GM21825 (cell line): Measurements from ENCODE around the gene MFNG.

Experiments used
- ATAC-seq: cut with Tn5 transposase; IDR thresholded peaks from one replicate; pipeline ENCODE4 v1.9.1; 2021; ENCODE audit warnings: mild to moderate bottlenecking, moderate library complexity; ENCODE audit not compliant: unreplicated experiment

MFNG gene

GRCh38 chr22:37497062-37497599 is 10.9 kb upstream of the MFNG start:
- ATAC-seq = no peak

DNA sequence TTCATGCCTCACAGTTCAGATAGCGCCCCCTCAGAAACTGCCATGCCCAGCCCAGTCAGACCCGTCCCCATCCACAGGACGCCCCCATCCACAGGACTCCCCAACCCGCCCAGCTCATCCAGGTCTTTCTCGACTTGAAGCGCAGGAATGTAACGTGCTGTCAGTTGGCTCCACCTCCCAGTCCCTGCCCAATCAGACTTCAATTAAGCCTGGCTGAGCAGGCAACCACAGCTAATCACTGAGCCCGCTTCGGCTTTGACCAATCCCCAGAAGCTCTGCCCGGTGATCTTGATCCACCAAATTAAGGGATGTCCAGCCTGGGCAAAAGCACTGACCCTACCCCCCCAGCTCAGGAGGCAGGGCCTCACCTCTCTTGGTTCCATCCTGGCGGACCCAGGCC is 10.5 kb upstream of the MFNG start:
- no peak for ATAC-seq

GRCh38 chr22:37493979-37494378 is 7.8 kb upstream of the MFNG start:
- no peak for ATAC-seq

- no peak for ATAC-seq
Observed at GRCh38 chr22:37492428-37493344, 6.5 kb upstream of the MFNG start.

DNA sequence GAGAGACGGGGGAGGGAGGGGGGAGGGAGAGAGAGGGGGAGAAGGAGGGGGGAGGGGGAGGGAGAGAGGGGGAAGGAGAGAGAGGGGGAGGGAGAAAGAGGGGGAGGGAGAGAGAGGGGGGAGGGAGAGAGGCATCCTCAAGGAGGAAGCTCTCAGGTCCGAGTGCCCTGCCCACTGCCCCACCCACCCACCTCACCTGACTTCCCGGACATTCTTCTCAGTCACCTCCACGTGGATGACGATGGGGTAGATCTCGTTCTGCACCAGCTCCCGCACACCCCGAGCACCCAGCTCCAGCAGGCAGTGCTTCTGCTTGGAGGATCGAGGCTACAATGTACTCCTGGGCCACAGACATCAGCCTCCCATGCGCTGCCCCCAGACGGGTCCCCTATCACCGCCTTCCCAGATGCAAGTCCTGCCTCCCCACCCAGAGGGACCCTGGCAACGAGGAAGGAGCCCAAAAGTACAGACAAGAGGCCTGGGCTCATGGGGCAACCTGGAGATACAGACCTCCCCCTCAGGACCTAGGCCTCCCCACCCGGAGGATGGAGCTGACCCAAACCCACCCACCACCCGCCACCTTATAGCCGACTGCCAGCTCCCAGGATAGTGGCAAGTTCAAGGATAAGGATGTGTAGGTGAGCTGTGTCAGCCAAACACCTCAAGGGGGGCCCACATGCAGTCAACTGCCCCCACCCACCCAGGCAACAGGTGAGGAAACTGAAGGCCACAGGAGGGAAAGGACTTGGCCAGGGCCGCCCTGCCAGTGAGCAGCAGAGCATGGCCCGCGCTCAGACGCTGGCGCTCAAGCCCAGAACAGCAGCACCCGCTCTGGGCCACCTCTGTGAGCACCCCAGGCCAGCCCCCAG is 5.6 kb upstream of the MFNG start:
- no peak for ATAC-seq

- no peak for ATAC-seq
Observed at GRCh38 chr22:37491106-37491505, 4.9 kb upstream of the MFNG start.

DNA sequence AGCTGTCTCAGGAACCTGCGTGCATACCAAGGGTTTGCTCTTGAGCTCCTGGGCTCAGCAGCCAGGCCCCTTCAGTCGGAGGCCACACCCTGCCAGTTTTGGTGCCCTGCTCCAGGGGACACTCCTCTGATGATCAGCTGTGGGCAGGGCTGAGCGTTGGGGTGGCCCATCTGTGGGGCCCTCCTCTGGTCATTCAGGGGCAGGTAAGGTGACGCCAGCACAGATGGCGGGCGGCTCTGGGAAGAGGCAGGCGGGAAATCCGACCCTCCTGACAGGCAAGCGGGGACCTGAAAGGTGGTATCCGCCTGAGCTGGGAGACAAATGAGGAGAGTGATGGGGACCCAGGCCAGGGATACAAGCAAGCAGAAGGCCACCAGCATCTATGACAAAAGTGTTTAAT is 3.8 kb upstream of the MFNG start:
- no peak for ATAC-seq

- ATAC-seq = no peak
Observed at GRCh38 chr22:37488337-37489135, 2.4 kb upstream of the MFNG start.

GRCh38 chr22:37487571-37487970 is 1.4 kb upstream of the MFNG start:
- no peak for ATAC-seq

DNA sequence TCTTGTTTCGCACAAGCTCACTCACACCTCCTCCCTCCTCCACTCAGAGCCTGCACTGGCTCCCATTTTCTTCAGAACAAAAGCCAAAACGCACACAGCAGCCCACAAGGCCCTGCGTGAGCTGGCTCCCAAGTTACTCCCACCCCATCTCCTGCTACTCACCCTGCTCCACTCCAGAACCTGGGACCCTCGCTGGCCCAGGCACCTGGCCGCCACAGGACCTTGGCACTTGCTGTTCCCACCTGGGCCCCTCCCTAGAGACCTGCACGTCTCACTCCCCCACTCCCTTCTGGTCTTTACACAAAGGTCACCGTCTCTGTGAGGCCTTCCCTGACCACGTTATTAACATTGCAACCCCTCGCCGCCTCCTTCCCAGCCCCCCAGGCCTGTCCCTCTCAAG is 945 bp upstream of the MFNG start:
- no peak for ATAC-seq

- ATAC-seq = peak; percentile 2
Observed at GRCh38 chr22:37485395-37486223, 575 bp downstream of the MFNG start.

DNA sequence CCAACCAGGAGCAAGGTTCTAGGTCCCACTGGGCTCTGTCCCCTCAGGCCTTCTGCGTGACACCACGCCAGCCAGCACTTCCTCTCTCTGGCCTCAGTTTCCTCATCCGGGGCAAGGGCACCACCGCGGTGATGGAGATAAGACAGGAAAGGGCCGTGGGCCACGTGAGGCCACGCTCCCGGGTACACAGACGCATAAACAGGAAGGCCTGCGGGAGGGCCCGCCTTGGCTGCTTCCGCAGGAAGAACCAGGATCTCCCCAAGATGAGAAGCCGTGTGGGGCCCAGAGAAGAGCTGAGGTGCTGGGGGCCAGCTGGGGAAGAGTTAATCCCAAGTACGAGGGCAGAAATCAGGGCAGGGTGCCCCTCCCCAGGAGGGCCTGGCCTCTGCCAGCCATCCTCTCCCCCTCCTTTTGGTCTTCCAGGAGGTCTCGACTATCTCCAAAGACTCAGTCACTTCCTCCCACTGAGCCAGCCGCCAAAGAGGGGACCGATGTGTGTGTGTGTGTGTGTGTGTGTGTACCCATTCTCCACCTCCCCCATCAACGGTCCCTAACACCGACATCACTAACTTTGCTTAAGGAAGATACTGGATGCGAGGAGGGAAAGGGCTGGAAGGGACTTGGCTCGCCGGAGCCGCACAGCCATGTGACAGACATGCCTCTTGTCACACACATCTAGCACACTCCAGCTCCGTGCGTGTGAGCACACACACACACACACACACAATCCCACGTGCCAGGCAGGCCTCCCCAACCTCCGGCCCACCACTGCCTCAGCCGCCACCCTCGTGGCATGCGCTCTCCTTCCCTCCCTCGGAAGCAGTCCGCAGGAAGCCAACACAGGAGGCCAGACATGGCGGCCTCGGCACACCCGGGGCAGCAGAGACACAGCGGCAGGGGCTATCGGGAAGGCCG is 1.4 kb downstream of the MFNG start:
- peak; percentile 39 for ATAC-seq

GRCh38 chr22:37483050-37483449 is 3.1 kb downstream of the MFNG start:
- no peak for ATAC-seq

DNA sequence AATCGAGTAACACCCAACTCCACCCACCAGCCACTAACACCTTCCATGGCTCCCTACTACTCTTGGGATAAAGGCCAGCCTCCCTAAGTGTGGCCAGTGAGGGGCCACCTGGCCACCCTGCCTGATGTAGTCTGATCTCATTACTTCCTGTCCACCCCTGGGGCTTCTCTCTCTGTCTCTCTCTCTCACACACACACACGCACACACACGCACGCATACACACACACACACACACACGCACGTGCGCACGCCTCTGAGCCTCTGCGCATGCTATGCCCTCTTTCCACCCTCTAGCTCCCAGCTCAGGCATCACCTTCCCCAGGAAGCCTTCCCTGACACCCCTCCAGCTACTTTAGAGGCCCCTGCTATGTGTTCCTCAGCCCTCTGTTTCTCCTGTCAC is 3.9 kb downstream of the MFNG start:
- no peak for ATAC-seq

GRCh38 chr22:37481347-37481907 is 4.8 kb downstream of the MFNG start:
- ATAC-seq = no peak

DNA sequence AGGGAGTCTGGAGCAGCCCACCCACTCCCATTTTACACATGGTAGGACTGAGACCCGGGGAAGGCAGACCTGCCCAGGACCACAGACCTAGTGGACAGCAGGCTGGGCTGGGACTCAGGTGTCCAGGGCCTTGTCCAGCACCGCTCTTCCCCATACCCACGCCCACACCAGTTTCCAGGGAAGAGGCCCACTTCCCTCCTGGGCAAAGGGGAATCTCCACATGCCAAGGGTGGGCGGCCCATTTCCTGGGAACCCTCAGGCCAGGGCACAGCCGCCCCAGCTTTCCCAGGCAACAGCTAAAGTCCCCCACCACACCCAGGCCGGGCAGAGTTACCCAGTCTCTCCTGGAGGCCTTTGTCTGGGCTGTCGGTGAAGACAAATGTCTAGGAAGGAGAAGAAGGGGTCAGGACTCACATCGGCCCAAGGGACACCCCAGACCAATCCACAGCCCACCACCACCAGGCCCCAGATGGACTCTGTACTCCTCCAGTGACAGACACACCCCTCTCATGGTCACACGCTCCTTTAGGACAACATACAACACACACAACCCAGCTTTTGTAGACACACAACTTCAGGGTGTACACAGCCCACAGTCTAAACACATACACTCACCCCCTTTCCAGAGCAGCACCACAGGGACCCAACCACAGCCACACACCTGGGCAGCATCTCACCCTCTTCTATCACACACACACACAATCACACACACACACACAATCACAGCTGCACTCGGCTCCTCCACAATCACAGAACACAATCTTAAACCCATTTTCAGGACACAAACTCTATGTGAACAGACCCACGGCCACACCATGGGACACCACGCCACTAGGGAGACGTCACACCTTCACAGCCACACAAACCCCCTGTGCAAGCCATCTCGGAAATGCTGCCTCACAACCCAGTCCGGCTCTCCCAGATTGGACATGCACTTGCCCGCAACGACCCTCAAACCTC is 5.5 kb downstream of the MFNG start:
- ATAC-seq = no peak

DNA sequence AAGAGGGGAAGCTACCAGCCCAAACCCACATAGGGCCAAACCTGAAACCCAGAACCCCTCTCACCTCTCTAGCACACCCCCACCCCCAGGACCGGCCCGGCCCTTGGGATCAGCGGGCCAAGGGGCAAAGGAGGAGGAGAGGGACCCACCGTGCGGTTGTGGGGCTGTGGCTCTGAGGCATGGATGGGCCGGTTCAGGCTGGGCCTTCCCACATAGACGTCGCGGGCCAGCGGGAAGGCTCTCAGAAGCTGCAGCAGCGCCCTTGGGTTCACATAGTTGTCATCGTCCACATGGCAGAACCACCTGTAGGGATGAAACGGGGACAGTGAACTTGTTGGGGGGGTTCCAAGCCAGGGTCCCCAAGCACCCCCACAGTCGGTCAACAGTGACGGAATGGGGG is 7.0 kb downstream of the MFNG start:
- ATAC-seq = no peak
